Lower leg skin (tissue), 3 donors: ENCODE results near the gene C12orf43.

ENCODE experiments used
- CTCF ChIP-seq, 3 donors: fragments of 450-650 bp; IDR thresholded peaks; one replicate each; pipeline ENCODE4 v1.5.1; 2016; ENCODE audit warnings: antibody characterized with exemption in 3 of 3, mild to moderate bottlenecking in 3 of 3, moderate library complexity in 2 of 3
- POLR2A ChIP-seq, 2 donors: fragments of 450-650 bp; IDR thresholded peaks; one replicate each; pipeline ENCODE4 v1.6.1; 2016 to 2017; ENCODE audit warnings: antibody characterized with exemption in 2 of 2, mild to moderate bottlenecking in 1 of 2, moderate library complexity in 1 of 2

GRCh38 chr12:120994589-120995337 lies 21.5 kb downstream of the C12orf43 start:
- TF ChIP-seq CTCF (IDR thresholded peaks at IDR 0.05): no peak
- no peak for TF ChIP-seq POLR2A (IDR thresholded peaks at IDR 0.05)
